Brain pericyte (primary cell): ENCODE data around the gene UGT2B10.
"Not testable (repeated sequence)": the region's sequence is repeated elsewhere in the genome, so short reads cannot be mapped to it uniquely, and the experiment has no call there.

ENCODE experiments used
- DNase-seq: peaks from one replicate; pipeline ENCODE4 v3.0.0-alpha.2; 2012; ENCODE audit warnings: low read depth, low spot score

UGT2B10 gene

DNA sequence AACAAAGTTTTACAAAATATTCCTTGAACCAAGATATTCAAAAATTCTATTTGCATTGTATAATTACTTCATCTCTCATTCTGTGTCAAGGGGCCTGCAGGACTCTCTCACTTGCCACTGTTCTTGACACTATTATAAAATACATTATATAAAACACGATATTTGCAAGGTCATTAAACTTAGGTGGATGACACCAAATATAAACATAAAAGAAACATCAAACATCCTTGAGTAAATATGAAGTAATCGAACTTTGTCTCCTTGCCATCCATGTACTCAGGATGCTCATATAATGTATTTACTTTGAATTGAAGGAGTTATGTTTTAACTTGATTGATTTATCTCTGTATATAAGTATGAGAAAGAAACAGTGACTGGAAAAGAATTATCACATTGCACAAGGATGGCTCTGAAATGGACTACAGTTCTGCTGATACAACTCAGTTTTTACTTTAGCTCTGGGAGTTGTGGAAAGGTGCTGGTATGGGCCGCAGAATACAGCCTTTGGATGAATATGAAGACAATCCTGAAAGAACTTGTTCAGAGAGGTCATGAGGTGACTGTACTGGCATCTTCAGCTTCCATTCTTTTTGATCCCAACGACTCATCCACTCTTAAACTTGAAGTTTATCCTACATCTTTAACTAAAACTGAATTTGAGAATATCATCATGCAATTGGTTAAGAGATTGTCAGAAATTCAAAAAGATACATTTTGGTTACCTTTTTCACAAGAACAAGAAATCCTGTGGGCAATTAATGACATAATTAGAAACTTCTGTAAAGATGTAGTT, at the start of gene UGT2B10:
UGT2B10 (plus strand) TSS at position 378 of the 793 bp plus-strand sequence; CDS start at position 404, 26 bp downstream.
- not testable (repeated sequence) for DNase-seq

DNA sequence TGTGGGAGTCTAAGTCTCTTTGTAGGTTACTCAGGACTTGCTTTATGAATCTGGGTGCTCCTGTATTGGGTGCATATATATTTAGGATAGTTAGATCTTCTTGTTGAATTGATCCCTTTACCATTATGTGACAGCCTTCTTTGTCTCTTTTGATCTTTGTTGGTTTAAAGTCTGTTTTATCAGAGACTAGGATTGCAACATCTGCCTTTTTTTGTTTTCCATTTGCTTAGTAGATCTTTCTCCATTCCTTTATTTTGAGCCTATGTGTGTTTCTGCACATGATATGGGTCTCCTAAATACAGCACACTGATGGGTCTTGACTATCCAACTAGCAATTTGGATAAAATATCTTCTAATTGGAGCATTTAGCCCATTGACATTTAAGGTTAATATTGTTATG, 44.0 kb upstream of the UGT2B10 start:
- not testable (repeated sequence) for DNase-seq

DNA sequence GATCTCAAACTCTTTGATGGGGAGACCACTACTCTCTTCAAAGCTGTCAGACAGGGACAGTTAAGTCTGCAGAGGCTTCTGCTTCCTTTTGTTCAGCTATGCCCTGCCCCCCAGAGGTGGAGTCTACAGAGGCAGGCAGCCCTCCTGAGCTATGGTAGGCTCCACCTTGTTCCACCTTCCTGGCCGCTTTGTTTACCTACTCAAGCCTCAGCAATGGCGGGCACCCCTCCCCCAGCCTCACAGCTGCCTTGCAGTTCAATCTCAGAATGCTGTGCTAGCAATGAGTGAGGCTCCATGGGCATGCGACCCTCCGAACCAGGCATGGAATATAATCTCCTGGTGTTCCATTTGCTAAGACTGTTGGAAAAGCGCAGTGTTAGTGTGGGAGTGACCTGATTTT, 42.1 kb upstream of the UGT2B10 start:
- DNase-seq = no peak

DNA sequence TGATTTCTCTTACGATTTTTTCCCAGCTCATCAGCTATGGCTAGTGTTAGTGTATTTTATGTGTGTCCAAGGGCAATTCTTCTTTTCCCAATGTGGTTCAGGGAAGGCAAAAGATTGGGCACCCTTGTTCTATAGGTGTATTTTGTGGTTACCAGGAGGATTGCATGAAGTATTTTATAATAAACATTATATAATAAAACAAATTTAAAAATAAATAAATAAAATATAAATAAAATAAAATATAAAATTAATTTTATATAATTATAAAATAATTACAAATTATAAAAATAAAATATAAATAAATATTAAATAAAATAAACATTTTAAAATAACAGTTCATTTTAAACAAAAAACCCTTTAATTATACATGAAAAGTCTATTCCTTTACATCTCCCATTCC, 35.6 kb upstream of the UGT2B10 start:
- DNase-seq = no peak

DNA sequence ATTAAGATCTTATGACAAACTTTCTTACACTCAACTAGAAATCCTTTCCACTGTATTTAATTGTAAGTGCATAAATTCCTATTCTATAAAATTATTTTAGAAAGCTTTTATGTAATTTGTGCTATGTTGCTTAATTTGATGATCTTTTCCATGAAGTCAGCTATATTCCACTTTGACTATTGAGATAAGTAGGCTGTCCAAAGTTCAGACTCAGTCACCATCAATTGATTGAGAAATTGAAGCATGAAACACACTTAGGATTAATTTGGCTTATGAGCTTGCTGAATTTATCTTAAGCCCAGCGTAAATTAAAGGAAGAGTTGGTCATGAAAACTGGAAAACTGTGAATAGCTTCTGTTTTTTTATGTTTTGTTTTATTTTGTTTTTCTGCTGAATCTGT, 18.7 kb upstream of the UGT2B10 start:
- no peak for DNase-seq

DNA sequence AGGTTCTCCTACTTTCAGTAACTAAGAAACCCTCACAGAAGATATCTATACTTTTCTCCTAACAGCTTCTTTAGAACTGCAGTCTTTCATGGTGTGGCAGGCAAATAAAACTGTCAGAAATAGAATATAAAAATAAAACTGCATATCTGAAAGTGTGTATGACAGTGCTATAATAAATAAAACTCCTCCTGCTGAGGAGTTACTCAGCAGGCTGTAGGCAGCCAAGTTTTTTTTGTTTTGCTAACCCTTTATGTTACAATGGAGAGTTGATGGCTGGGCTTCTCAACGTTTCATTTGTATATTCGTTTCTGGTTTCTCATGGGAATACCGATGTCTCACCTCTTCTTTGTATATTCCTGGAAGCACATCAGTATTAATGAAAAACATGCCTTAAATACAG, 18.2 kb upstream of the UGT2B10 start:
- DNase-seq = no peak

DNA sequence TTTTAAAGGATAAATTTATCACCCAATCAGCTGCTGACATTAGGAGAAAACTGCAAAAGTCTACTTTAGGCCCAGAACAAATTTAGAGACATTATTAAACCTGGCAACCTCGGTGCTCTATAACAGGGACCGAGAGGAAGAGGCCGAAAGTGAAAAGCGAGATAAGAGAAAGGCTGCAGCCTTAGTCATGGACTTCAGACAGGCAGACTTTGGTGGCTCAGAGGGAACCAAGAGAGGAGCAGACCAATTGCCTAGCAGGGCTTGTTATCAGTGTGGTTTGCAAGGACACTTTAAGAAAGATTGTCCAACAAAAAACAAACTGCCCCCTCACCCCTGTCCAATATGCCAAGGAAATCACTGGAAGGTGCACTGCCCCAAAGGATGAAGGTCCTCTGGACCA, 12.8 kb upstream of the UGT2B10 start:
- DNase-seq = no peak

DNA sequence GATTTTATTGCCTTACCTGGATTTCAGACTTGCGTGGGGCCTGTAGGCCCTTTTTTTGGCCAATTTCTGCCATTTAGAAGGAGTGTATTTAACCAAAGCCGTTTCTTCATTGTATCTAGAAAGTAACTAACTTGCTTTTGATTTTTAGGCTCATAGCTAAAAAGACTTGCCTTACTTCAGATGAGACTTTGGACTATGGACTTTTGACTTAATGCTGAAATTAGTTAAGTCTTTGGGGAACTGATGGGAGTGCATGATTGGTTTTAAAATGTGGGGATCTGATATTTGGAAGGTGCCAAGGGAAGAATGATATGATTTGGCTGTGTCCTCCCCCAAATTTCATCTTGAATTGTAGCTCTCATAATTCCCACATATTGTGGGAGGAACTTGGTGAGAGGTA, 7.7 kb upstream of the UGT2B10 start:
- DNase-seq = no peak

DNA sequence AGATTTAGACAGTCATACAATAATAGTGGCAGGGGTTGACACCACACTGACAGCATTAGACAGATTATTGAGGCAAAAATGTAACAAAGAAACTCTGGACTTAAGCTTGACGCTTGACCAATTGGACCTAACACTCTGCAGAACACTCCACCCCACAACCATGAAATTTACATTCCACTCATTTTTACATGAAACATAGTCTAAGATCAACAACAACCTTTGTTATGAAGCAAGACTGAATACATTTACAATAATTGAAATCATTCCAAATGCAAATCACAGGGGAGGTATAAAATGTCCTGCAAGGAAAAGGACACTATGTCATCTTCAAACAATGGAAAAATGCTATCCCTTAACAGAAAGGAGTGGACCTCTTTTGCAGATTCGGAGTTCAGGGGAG, 4.9 kb upstream of the UGT2B10 start:
- no peak for DNase-seq

DNA sequence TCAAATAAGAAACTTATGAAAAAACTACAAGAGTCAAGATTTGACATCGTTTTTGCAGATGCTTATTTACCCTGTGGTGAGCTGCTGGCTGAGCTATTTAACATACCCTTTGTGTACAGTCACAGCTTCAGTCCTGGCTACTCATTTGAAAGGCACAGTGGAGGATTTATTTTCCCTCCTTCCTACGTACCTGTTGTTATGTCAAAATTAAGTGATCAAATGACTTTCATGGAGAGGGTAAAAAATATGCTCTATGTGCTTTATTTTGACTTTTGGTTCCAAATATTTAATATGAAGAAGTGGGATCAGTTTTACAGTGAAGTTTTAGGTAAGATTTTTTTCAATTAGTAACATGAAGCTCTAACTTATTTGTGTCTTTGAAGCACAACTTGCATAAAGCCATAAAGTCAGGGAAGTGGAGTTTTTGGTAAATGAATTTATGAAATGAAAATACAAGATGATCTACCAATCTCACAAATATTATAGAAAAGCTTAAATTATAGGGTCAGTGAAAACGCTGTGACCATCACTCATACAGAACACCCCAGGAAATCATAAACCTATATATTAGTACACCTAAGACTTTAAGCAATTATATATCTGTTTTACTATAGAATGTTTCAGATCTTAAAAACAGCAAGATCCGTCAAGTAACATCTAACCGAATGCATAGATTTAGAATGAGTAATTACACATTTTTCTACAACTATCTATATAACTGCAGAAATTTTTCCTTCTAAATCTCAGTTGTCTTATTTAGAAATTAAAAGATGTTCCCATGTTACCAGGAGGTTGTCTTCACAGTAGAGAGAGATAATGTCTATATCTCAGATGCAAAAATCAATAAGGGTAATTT, 844 bp downstream of the UGT2B10 start:
- DNase-seq = not testable (repeated sequence)

DNA sequence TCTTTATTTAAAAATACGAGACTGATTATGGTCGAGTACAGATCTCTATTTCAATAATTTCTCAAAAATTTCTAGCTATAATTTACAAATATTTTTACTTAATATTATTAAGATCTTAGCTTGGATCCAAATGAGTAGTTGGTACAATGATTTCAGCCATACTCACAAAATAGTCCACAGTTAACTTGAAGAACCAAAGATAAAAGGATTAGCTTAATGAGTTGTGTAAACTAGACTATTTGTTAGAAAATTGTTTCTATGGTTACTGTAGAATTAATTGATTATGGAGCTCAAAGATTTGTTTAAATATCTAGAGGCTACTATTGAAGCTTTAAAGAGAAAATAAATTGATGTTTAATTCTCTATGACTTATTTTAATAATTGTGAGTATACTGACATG, 1.6 kb downstream of the UGT2B10 start:
- no peak for DNase-seq

DNA sequence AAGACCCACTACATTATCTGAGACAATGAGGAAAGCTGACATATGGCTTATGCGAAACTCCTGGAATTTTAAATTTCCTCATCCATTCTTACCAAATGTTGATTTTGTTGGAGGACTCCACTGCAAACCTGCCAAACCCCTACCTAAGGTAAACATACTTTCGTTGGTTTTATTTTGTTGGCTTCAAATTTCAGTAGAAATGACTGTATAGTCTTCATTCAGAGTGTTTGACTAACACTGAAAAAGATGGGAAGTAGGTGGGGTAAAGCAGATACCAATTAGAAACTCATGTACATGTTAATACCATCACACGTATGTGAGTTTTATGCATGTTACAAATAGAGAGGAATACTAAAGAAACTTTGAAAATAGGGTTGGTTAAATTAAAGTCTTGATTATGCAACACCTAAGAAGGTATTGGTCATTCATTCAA, 2.3 kb downstream of the UGT2B10 start:
- DNase-seq = not testable (repeated sequence)

DNA sequence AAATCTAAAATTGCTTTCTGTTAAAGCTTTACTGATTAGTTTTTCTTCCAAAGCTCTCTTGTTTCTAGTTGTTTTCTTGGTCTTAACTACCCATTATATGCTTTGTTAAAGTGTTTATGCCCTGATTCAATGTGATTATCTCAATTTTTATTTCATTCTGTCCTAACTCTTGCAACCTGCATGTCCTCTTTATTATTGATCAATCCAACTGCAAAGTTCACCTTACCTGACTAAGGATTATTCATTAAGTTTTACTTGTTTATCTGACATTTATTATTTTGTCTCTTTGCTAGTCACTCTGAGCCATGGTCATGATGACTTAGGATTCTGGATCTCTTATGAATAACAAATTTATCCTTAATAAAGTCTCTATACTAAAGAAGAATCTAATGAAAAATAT, 15.8 kb downstream of the UGT2B10 start:
- no peak for DNase-seq

DNA sequence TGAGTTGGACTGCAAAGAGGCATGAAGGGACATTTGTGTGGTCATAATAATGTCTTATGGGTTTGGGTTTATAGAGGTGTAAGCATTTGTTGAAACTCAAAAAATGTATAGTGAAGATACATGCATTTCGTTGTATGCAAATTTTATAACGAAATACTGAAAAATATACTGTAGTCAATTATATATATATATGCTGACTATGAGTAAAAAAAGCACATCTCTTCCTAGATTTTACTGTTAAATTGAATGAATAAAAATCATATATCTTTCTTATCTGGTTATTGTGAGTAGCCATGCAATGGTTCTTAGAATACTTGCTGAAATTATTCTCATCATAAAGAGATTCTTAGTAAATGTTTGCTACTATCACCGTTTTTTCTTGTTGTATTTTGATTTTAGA, 34.5 kb downstream of the UGT2B10 start:
- DNase-seq = no peak

DNA sequence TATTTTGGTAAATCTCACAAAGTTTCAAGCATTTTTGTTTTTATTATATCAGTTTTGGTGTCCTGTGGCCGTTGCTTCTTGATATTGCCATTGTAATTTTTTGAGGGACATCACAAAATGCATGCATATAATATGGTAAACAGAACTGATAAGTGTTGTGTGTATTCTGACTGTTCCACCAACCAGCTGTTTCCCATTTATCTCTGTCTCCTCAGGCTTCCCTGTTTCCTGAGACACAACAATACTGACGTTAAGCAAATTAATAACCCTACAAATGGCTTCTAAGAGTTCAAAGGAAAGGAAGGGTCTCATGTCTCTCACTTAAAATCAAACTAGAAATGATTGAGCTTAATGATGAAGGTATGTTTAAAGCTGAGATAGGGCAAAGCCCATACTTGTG, 40.0 kb downstream of the UGT2B10 start:
- no peak for DNase-seq

DNA sequence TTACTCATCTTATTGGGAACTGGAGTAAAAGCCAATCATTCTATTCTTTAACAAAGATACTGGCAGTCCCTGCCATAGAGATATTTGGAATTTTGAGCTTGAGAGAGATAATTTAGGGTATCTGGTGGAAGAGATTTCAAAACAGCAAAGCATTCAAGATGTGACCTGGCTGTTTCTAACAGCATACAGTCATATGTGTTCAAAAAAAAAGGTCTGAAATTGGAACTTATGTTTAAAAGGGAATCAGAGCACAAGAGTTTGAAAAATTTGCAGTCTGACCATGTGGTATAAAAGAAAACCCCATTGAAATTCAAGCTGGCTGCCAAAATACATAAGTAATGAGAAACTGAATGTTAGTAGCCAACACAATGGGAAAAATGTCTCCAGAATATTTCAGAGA, 42.2 kb downstream of the UGT2B10 start:
- no peak for DNase-seq

DNA sequence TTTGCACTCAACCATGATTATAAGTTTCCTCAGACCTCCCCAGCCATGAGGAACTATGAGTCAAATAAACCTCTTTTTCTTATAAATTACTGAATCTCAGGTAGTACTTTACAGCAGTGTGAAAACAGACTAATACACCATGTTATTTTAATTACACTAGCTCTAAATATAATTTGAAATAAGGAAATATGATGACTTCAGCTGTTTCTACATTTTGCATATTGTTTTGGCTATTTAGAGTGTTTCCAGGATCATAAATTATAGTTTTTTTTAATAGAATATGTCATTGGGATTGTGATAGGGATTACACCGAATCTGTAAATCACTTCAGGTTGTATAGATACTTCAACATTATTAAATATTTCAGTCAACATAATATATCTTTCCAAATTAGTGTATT, 43.9 kb downstream of the UGT2B10 start:
- DNase-seq = no peak

DNA sequence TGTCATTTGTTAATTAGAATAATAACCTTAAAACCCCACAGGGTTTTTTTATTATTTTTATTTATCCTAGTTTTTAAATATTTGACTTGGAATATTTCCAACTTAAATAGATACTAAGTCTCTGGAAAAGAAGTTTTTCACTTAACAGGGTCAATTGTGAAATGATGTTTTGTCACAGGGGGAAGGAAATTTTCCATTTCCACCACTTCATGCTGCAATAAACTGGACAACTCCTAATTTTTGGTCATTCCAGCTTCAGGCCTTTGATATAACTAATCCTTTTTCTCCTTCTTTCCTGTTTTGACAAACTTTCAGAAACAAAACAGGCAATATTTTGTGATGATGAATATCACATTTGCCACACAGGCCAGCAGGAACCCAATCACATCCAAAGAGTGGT, 45.3 kb downstream of the UGT2B10 start:
- no peak for DNase-seq

DNA sequence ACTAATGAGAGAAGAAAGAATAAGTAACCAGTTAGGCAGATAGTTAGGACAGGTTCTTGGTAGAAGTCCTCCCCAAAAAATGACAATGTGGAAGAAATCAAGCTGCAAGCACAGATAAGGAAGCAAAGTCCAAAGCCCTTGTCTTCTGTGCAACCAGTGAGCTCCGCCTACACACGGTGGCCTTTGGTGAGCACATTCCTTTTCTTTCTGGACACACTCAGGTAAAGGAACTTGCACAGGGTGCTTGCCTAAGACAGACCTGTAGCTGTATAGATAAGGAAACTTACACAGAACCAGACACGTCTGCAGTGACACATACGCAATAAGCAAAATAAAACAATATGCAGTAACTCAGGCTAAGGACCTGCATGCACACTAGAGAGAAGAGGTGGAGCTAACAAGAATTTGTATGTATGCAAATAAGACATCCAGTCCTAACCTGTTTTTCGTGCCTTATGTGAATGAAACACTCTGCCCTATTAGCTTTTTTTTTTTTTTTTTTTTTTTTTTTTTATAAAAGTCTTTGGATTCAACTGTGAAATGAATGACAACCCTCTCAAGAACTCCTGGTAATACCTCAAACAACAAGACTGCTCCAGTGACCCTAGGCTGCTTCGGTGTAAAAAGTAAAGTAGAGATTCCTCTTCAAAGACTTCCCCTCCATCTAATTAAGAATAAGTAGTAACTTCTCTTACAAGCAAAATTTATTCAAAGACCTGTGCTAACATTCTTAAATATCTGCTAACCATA, 48.8 kb downstream of the UGT2B10 start:
- no peak for DNase-seq

DNA sequence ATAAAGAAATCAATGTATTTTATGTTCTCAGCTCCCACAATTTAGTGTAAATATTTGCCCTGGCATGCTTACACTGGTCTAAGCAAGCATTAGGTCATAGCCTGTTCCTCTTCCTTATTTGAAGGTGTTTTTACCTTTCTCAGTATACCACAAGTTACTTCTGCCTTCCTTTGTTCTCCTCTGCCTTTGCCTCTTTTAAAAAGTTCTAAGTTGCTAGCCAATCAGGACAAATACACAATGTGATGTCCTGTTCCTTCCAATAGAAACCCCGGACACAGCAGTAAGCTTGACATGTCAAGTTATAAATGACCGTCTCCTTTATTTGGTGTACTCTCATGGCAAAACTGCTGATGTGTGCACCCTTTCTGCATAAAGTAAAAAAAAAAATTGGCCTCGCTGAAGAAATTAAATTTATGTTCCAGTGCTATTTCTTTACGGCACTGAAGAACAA, 49.4 kb downstream of the UGT2B10 start:
- no peak for DNase-seq

DNA sequence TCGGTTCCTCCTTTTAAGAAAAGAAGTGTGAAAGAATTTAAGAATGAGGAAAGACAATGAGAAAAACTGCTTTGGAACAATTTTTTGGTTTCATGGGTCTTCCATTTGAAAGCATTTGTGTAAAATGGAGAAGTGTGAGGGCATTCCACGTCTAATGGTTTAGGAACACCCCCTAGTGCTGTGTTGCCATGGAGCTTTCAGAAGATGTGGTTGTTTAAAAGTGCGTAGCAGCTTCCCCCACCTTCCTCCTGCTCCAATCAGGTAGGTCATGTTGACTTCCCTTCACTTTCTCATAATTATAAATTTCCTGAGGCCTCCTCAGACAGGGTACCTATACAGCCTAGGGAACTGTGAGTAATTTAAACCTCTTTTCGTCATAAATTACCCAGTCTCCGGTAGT, 50.0 kb downstream of the UGT2B10 start:
- no peak for DNase-seq

DNA sequence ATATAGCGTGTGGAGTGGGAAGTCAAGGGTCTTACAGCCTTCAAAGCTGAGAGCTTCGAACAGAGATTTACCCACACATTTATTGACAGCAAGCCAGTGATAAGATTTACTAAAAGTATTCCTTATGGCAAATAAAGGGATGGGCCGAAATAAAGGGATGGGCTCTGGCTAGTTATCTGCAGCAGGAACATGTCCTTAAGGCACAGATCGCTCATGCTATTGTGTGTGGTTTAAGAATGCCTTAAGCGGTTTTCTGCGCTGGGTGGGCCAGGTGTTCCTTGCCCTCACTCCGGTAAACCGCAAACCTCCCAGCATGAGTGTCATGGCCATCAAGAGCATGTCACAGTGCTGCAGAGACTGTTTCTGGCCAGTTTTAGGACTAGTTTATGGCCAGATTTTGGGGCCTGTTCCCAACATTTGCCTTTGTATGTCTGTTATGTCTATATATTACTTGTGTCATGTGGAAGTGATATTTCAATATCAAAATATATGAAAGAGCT, 53.5 kb downstream of the UGT2B10 start:
- no peak for DNase-seq
